H1 (cell line): ENCODE measurements around the gene ALS2CL. TPM values are rescaled to one million over a fixed set of nuclear protein-coding genes. Genes with fewer than 3 reads are reported as not detected.

Source experiments
- CTCF ChIA-PET: fragments of 300-600 bp; sonication (Branson Sonifier 250); formaldehyde crosslinking; loops from one replicate; lab custom pipeline; 2021; ENCODE audit not compliant: partially characterized antibody; lab: Charles Lee
- POLR2A ChIA-PET: fragments of 300-600 bp; sonication (Branson Sonifier 250); formaldehyde crosslinking; loops from one replicate; lab custom pipeline; 2021; ENCODE audit warnings: inconsistent platforms; ENCODE audit not compliant: partially characterized antibody; lab: Charles Lee
- DNase-seq, 2 experiments: peaks; one replicate each; pipeline versions ENCODE4 v3.0.0 to v3.0.0-alpha.2; 2010 to 2022; ENCODE audit warnings: low spot score in 2 of 2, low read depth in 1 of 2, mixed read lengths in 1 of 2
- FAIRE-seq: peaks from 2 replicates; lab custom pipeline; 2011; peaks lifted over from hg19 to GRCh38; lab: Jason Lieb, UNC
- H2AFZ ChIP-seq: 2 replicates; pipeline ENCODE4 v1.8.1; 2012; ENCODE audit warnings: low read length, inconsistent platforms
- H2AK5ac ChIP-seq: 2 replicates; pipeline ENCODE4 v1.6.1; 2013; ENCODE audit warnings: low read depth, low read length
- H2BK120ac ChIP-seq: replicated peaks from 2 replicates; pipeline ENCODE3; 2013; ENCODE audit warnings: low read depth, low read length, inconsistent platforms
- H2BK12ac ChIP-seq: 2 replicates; pipeline ENCODE4 v1.6.1; 2013; ENCODE audit warnings: low read depth, low read length
- H2BK15ac ChIP-seq: 2 replicates; pipeline ENCODE4 v1.6.1; 2013; ENCODE audit warnings: low read length
- H2BK20ac ChIP-seq: 2 replicates; pipeline ENCODE4 v1.6.1; 2013; ENCODE audit warnings: low read length
- H2BK5ac ChIP-seq: 2 replicates; pipeline ENCODE4 v1.6.1; 2013; ENCODE audit warnings: low read depth, low read length
- H3K14ac ChIP-seq: 2 replicates; pipeline ENCODE4 v1.6.1; 2013; ENCODE audit warnings: inconsistent platforms; ENCODE audit not compliant: insufficient read length
- H3K18ac ChIP-seq: 2 replicates; pipeline ENCODE4 v1.6.1; 2013; ENCODE audit warnings: low read length; ENCODE audit errors: extremely low read depth
- H3K23ac ChIP-seq: 2 replicates; pipeline ENCODE4 v1.6.1; 2013; ENCODE audit warnings: inconsistent platforms; ENCODE audit not compliant: insufficient read length
- H3K23me2 ChIP-seq: 2 replicates; pipeline ENCODE4 v1.6.1; 2013; ENCODE audit warnings: low read depth, low read length
- H3K27ac ChIP-seq: 2 replicates; pipeline ENCODE4 v1.6.1; 2011; ENCODE audit warnings: low read depth, low read length, inconsistent platforms
- H3K27me3 ChIP-seq, 4 experiments: replicated peaks in 1 of 4; 1 replicate in 1 of 4; 2 replicates in 3 of 4; pipeline versions ENCODE4 v1.6.1 to v1.8.1; 2011 to 2013; ENCODE audit warnings: low read length in 3 of 4, mild to moderate bottlenecking in 3 of 4, inconsistent platforms in 2 of 4, mixed read lengths in 2 of 4, moderate library complexity in 1 of 4; ENCODE audit not compliant: control insufficient read depth in 3 of 4, insufficient read depth in 3 of 4; ENCODE audit errors: extremely low read depth in 1 of 4
- H3K36me3 ChIP-seq, 4 experiments: 2 replicates each; pipeline versions ENCODE4 v1.6.1 to v1.8.1; 2011 to 2013; ENCODE audit warnings: mild to moderate bottlenecking in 4 of 4, low read length in 3 of 4, moderate library complexity in 2 of 4, control low read depth in 1 of 4, inconsistent platforms in 1 of 4; ENCODE audit not compliant: insufficient read depth in 4 of 4, control insufficient read depth in 2 of 4
- H3K4ac ChIP-seq: replicated peaks from 2 replicates; pipeline ENCODE3; 2013; ENCODE audit warnings: low read length, low read depth, mixed read lengths, inconsistent platforms; ENCODE audit not compliant: insufficient read length
- H3K4me1 ChIP-seq, 4 experiments: replicated peaks in 1 of 4; 1 replicate in 1 of 4; 2 replicates in 3 of 4; pipeline versions ENCODE4 v1.6.1 to v1.8.1; 2011 to 2013; ENCODE audit warnings: low read length in 3 of 4, inconsistent platforms in 2 of 4, mixed read lengths in 1 of 4; ENCODE audit not compliant: insufficient read depth in 4 of 4, control insufficient read depth in 3 of 4
- H3K4me2 ChIP-seq, 2 experiments: 2 replicates each; pipeline versions ENCODE4 v1.6.1 to v1.8.1; 2011 to 2013; ENCODE audit warnings: low read depth in 2 of 2, low read length in 2 of 2, control low read depth in 1 of 2, inconsistent platforms in 1 of 2, mild to moderate bottlenecking in 1 of 2; ENCODE audit not compliant: insufficient read depth in 1 of 2
- H3K4me3 ChIP-seq, 4 experiments: fragments of 200-600, 300-600 bp in 1 of 4; sonication (generic), shearing (Covaris generic), sonication (Bioruptor Twin) in 1 of 4; 2 replicates each; pipeline versions ENCODE4 v1.5.1 to v1.8.1; 2011 to 2016; ENCODE audit warnings: low read length in 4 of 4, low read depth in 3 of 4, control low read depth in 2 of 4, inconsistent platforms in 2 of 4, mild to moderate bottlenecking in 2 of 4, mixed read lengths in 1 of 4, moderate library complexity in 1 of 4; ENCODE audit not compliant: insufficient read depth in 2 of 4; ENCODE audit errors: extremely low read depth in 1 of 4
- H3K56ac ChIP-seq: replicated peaks from 2 replicates; pipeline ENCODE3; 2013; ENCODE audit warnings: low read depth, mild to moderate bottlenecking, mixed read lengths, low read length, inconsistent platforms; ENCODE audit not compliant: insufficient read length
- H3K79me1 ChIP-seq: 2 replicates; pipeline ENCODE4 v1.6.1; 2013; ENCODE audit warnings: low read depth, low read length, control low read depth
- H3K79me2 ChIP-seq, 2 experiments: 2 replicates each; pipeline versions ENCODE4 v1.6.1 to v1.8.1; 2012 to 2013; ENCODE audit warnings: low read length in 2 of 2, mild to moderate bottlenecking in 2 of 2, inconsistent platforms in 1 of 2; ENCODE audit not compliant: insufficient read depth in 2 of 2, control insufficient read depth in 1 of 2
- H3K9ac ChIP-seq, 4 experiments: replicated peaks in 1 of 4; 1 replicate in 1 of 4; 2 replicates in 3 of 4; pipeline versions ENCODE4 v1.6.1 to v1.8.1; 2011 to 2013; ENCODE audit warnings: low read depth in 3 of 4, low read length in 3 of 4, control low read depth in 2 of 4, mild to moderate bottlenecking in 2 of 4, moderate library complexity in 2 of 4, inconsistent platforms in 1 of 4; ENCODE audit errors: extremely low read depth in 1 of 4
- H3K9me3 ChIP-seq, 2 experiments: 2 replicates each; pipeline versions ENCODE4 v1.6.1 to v1.8.1; 2012 to 2013; ENCODE audit warnings: mild to moderate bottlenecking in 2 of 2, moderate library complexity in 2 of 2, control low read depth in 1 of 2, inconsistent platforms in 1 of 2, low read depth in 1 of 2, low read length in 1 of 2, mixed read lengths in 1 of 2; ENCODE audit not compliant: insufficient read depth in 2 of 2
- H4K20me1 ChIP-seq, 2 experiments: replicated peaks in 1 of 2; 2 replicates each; pipeline versions ENCODE3 to v1.8.1; 2011 to 2013; ENCODE audit warnings: inconsistent platforms in 2 of 2, low read length in 2 of 2, mild to moderate bottlenecking in 1 of 2; ENCODE audit not compliant: insufficient read depth in 2 of 2, control insufficient read depth in 1 of 2
- H4K5ac ChIP-seq: 2 replicates; pipeline ENCODE4 v1.6.1; 2013; ENCODE audit warnings: low read length, low read depth, mixed read lengths, inconsistent platforms; ENCODE audit not compliant: insufficient read length
- H4K8ac ChIP-seq: 2 replicates; pipeline ENCODE4 v1.8.0; 2013; ENCODE audit warnings: mild to moderate bottlenecking, moderate library complexity, low read length, inconsistent platforms; ENCODE audit not compliant: insufficient read depth; ENCODE audit errors: extremely low read depth
- H4K91ac ChIP-seq: replicated peaks from 2 replicates; pipeline ENCODE3; 2013; ENCODE audit warnings: low read length, mixed read lengths, inconsistent platforms; ENCODE audit not compliant: insufficient read length
- ATF2 ChIP-seq: IDR thresholded peaks from 2 replicates; pipeline ENCODE4 v1.6.1; 2012; ENCODE audit warnings: low read length, inconsistent platforms
- CEBPB ChIP-seq: IDR thresholded peaks from 2 replicates; pipeline ENCODE4 v1.6.1; 2012; ENCODE audit warnings: low read depth, low read length
- CHD1 ChIP-seq: IDR thresholded peaks from 2 replicates; pipeline ENCODE4 v1.6.1; 2012; ENCODE audit warnings: low read depth, low read length, improper control_type of control experiment
- KDM1A ChIP-seq: fragments of 200-600, 300-600 bp; sonication (generic); IDR thresholded peaks from 2 replicates; pipeline ENCODE4 v1.7.1; 2016; ENCODE audit warnings: mild to moderate bottlenecking, low read length, borderline replicate concordance
- MAX ChIP-seq: IDR thresholded peaks from 2 replicates; pipeline ENCODE4 v1.6.1; 2012; ENCODE audit warnings: inconsistent platforms
- POU5F1 ChIP-seq: IDR thresholded peaks from 2 replicates; pipeline ENCODE4 v1.6.1; 2011; ENCODE audit warnings: low read depth, mild to moderate bottlenecking, low read length, moderate library complexity
- SP1 ChIP-seq: IDR thresholded peaks from 2 replicates; pipeline ENCODE4 v1.6.1; 2011; ENCODE audit warnings: low read depth, low read length
- WGBS, 2 experiments: shearing (Covaris generic) in 1 of 2; methylation state at CpG; one replicate each; pipeline versions ENCODE4 v1.1.6 to v1.1.7; 2013 to 2015; ENCODE audit warnings: low lambda C conversion rate in 2 of 2, mixed read lengths in 2 of 2, inconsistent platforms in 1 of 2, low coverage in 1 of 2, missing lambda C conversion rate in 1 of 2; ENCODE audit not compliant: insufficient replicate concordance in 2 of 2, insufficient coverage in 1 of 2, insufficient read length in 1 of 2; ENCODE audit errors: extremely low coverage in 1 of 2, missing lambda C conversion rate in 1 of 2; 5-methylcytosine and 5-hydroxymethylcytosine counted together
- polyA plus RNA-seq, 7 experiments: library from polyadenylated mRNA; depleted of rRNA in 3 of 7; stranded (reverse) in 5 of 7; unstranded in 2 of 7; fragments of >200 nt in 5 of 7; fragments of 200-250 nt in 2 of 7; gene quantifications; 1 replicate in 5 of 7; 2 replicates in 1 of 7; 4 replicates in 1 of 7; pipeline versions ENCODE4 v1.2.1 to v1.2.3, GENCODE V29; 2011 to 2013; ENCODE audit warnings: missing spikeins in 2 of 7, mixed read lengths in 2 of 7
- total RNA-seq: library from RNA; stranded (reverse); fragmentation: NEBNext Ultra II Directional; extraction: Animal tissue kit (Norgen Biotek cat#: 25700); gene quantifications from 2 replicates; pipeline ENCODE4 v1.2.1, GENCODE V29; 2021

The ALS2CL gene
- total and polyA plus RNA-seq, 2 of the 8 experiments (the other 6 are each of a cell fraction or from before 2014, with no cell fraction given), result 4.8 to 5.4 TPM

GRCh38 chr3:46668116-46668515 is 25.4 kb downstream of the ALS2CL start:
- Histone ChIP-seq H3K4ac (no peak overlapping the region), H3K23me2 (no peaks in the 10 kb centered on the region), H4K8ac (no peak overlapping the region), H3K9me3 (no peaks in the 10 kb centered on the region), H2AFZ (no peak overlapping the region), H3K4me3 (no peak overlapping the region), H3K56ac (no peak overlapping the region), H2AK5ac (no peak overlapping the region), H3K23ac (no peak overlapping the region), H3K9ac (no peak overlapping the region), H2BK5ac (no peak overlapping the region), H3K4me1 (peaks cover 0 to 5% (median 2%) of the 10 kb centered on the region in 4 experiments; a peak in 5 of 7 replicates), H3K27me3 (no peaks in the 10 kb centered on the region; a peak in 1 of 7 replicates), H4K91ac (no peak overlapping the region), H3K79me2 (no peaks in the 10 kb centered on the region), H4K20me1 (no peaks in the 10 kb centered on the region), H3K4me2 (no peak overlapping the region), H3K18ac (no peak overlapping the region), H3K27ac (no peak overlapping the region), H2BK20ac (no peak overlapping the region), H4K5ac (no peak overlapping the region), H3K36me3 (no peaks in the 10 kb centered on the region), H2BK12ac (no peak overlapping the region), H3K79me1 (no peaks in the 10 kb centered on the region), H3K14ac (no peak overlapping the region), H2BK120ac (no peak overlapping the region), H2BK15ac (no peak overlapping the region)
- 78% methylated on average over 8 of the region's 8 CpGs; no CpG with 5 or more reads in 1 of the 2 experiments for WGBS, 2 experiments
- ChIA-PET POLR2A (no interaction called here), CTCF (interaction anchor here (1.3 kb wide), 1 partner anchor 12 kb away, joined by 4 read pairs; no protein-coding TSS in a partner anchor)
- DNase-seq (no peak), FAIRE-seq (no peak)
- TF ChIP-seq POU5F1 (no peak), CEBPB (no peak), ATF2 (no peak), SP1 (no peak), MAX (no peak), CHD1 (no peak), KDM1A (no peak)
